ENCODE data around the gene HCRTR1.

DNA sequence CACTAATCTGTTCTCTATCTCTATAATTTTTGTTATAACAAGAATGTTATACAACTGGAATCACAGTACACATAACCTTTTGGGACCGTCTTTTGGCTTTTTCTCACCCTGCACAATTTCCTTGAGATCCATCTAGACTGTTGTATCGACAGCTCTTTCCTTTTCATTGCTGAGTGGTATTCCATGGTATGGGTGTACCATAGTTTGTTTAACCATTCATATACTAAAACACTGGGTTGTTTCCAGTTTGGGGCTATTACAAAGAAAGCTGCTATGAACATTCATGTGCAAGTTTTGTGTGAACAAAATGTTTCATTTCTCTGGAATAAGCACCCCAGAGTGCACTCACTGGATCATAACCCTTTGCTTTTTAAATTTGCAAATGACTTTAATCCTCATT lies 15.4 kb upstream of the HCRTR1 start:
- TF ChIP-seq REST (IDR thresholded peaks at IDR 0.05; ENCODE audit: low read depth) = no peak
- TF ChIP-seq RAD21 (IDR thresholded peaks at IDR 0.05; ENCODE audit: low read depth) = no peak
- TF ChIP-seq TAF1 (IDR thresholded peaks at IDR 0.05; ENCODE audit: low read depth) = no peak
- TF ChIP-seq EP300 (IDR thresholded peaks at IDR 0.05; ENCODE audit: borderline replicate concordance) = no peak
- TF ChIP-seq MAX (IDR thresholded peaks at IDR 0.05) = no peak
